ENCODE data around the gene TPBGL. TPM values are rescaled to one million over a fixed set of nuclear protein-coding genes. Genes with fewer than 3 reads are reported as not detected.
A peak's percentile ranks its signal among the peaks of the same experiment; 100 is the strongest.

Gene TPBGL
- total and polyA plus RNA-seq, 3 donors from 2014 or later, result 8.1 to 15.4 (median 10.0) TPM

DNA sequence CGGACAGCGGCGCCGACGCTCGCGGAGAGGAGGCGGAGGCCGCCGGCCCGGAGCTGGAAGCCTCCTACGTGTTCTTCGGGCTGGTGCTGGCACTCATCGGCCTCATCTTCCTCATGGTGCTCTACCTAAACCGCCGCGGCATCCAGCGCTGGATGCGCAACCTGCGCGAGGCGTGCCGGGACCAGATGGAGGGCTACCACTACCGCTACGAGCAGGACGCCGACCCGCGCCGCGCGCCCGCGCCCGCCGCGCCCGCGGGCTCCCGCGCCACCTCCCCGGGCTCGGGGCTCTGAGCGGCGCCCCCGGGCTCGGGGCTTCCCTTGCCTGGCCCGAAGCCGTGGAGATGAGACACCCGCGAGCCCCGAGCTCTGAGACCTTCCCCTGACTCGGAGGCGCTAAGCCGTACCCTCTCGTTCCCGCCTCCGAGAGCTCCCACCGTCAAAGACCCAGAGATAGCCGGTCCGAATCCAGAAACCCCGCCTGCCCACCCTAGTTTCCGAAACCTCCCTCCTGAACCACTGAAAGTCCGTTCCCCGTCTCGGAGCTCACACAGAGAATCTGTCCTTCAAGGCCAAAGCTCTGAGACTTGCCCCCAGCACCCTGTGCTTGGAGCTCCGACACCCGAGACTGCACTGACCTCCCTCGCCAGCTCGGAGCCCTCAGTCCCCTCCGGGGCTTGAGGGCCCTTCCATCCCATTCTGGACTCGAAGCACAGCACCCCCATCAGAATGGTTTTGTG lies 1.5 kb downstream of the TPBGL start:
- Histone ChIP-seq H3K4me1 (no peaks in the 10 kb centered on the region), H3K27ac (peak overlapping the region in 1 of 2 donors; percentile 79), H3K27me3 (no peaks in the 10 kb centered on the region), H3K9me3 (no peaks in the 10 kb centered on the region), H3K36me3 (ENCODE audit: low read depth, missing control alignments) (no peaks in the 10 kb centered on the region), H3K4me3 (peak overlapping the region; percentile 47 to 57)
- WGBS, 2 donors, result 5 to 11% methylated on average over 12 to 47 of the region's 72 CpGs
- TF ChIP-seq CTCF (IDR thresholded peaks at IDR 0.05), result no peak
- TF ChIP-seq POLR2A (IDR thresholded peaks at IDR 0.05), result no peak
- DNase-seq, result no peak
- intact Hi-C loops (cut with DNase I; ENCODE audit: low total_unique reads), result loop anchor here (5.0 to 10.0 kb wide), 3 partner anchors 100 to 297 kb away; partner anchors contain the start of genes SPCS2 and XRRA1

GRCh38 chr11:75242722-75243600 lies 2.4 kb downstream of the TPBGL start:
- 54 to 73% methylated on average over 13 to 16 of the region's 16 CpGs for WGBS, 2 donors
- DNase-seq, result peak; percentile 9
- H3K4me3 ChIP-seq, result peak overlapping the region in 1 of 2 donors; percentile 47
- H3K27me3 ChIP-seq, result no peaks in the 10 kb centered on the region
- H3K9me3 ChIP-seq, result no peaks in the 10 kb centered on the region
- H3K4me1 ChIP-seq, result no peaks in the 10 kb centered on the region
- H3K36me3 ChIP-seq (ENCODE audit: low read depth, missing control alignments), result no peaks in the 10 kb centered on the region
- intact Hi-C loops (cut with DNase I; ENCODE audit: low total_unique reads), result loop anchor here (5.0 to 10.0 kb wide), 3 partner anchors 101 to 298 kb away; partner anchors contain the start of genes SPCS2 and XRRA1
- no peak for TF ChIP-seq CTCF (IDR thresholded peaks at IDR 0.05)
- no peak overlapping the region for H3K27ac ChIP-seq

DNA sequence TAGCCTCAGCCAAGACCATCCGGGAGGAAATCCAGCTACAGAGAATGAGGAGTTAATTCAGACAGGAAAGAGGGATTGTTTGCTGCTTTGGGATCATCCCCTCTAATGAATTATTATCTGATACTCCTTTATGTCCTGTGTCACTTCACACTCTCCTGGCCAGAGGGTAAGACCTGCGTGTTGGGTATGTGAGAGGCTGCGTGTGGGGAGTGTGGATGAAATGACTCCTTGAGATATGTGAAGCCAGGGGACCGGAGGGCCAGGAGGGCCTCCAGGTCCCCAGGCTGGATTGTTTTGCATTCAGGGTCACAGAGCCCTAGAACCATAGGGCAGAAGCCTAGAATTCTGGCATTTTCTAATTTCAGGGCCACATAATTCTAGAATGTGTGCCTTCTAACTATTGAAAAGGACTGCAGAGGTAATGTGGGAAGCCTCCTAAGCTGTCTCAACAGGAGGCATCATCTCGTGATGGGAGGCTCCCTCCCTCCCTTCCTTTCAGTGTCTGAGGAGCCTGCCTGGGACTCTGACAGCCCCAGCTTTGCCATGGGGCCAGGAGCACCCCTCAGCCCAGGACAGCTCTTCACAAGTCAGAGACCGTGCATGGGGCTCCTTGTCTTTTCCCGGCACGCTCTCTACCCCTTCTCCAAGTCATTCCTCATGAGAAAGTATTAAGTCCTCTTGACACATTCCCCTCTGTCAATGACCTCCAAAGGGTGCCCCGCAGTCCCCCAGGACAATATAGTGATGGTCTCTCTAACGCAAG lies 3.7 kb downstream of the TPBGL start:
- Histone ChIP-seq H3K27ac (no peak overlapping the region), H3K9me3 (no peaks in the 10 kb centered on the region), H3K4me3 (no peak overlapping the region), H3K27me3 (no peaks in the 10 kb centered on the region), H3K36me3 (ENCODE audit: low read depth, missing control alignments) (no peaks in the 10 kb centered on the region), H3K4me1 (no peaks in the 10 kb centered on the region)
- TF ChIP-seq CTCF (IDR thresholded peaks at IDR 0.05), result no peak
- TF ChIP-seq POLR2A (IDR thresholded peaks at IDR 0.05), result no peak
- WGBS, 2 donors, result 82 to 86% methylated on average over 10 of the region's 10 CpGs
- intact Hi-C loops (cut with DNase I; ENCODE audit: low total_unique reads), result loop anchor here (5.0 to 10.0 kb wide), 3 partner anchors 102 to 299 kb away; partner anchors contain the start of genes SPCS2 and XRRA1
- DNase-seq, result peak; percentile 9

DNA sequence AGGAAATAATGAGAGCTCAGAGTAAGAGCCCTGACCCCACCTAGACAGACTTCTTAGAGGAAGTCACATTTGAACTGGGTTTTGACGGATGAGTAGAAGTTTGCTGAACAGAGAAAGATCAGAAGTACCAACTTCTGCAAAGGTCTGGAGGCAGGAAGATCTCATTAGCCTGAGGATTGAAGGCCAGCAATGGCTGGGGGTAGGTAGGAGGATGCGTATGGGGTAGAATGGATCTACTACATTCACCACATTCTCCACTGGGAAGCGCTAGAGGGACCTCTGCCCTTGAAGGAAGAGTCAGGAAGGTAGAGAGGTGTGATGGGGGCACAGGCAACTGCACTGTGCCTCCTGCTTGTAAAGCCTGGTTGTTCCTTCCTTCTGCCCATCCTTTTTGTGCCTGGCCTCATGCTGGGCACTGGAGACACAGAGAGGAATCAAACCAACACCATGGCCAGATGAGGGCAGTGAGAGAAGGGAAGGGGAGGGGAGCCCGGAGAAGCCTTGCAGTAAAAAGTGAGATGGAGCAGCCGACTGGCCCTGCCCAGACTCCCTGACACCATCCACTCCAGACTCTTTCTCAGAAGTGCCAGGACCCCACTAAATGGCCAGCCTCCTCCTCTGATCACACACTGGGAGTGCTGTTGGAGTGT lies 4.9 kb downstream of the TPBGL start:
- Histone ChIP-seq H3K4me3 (no peak overlapping the region), H3K27ac (no peak overlapping the region), H3K4me1 (no peaks in the 10 kb centered on the region), H3K9me3 (no peaks in the 10 kb centered on the region), H3K36me3 (ENCODE audit: low read depth, missing control alignments) (no peaks in the 10 kb centered on the region), H3K27me3 (no peaks in the 10 kb centered on the region)
- 81 to 82% methylated on average over 5 of the region's 5 CpGs for WGBS, 2 donors
- TF ChIP-seq POLR2A (IDR thresholded peaks at IDR 0.05) (no peak), CTCF (IDR thresholded peaks at IDR 0.05) (no peak)
- intact Hi-C loops (cut with DNase I; ENCODE audit: low total_unique reads), result loop anchor here (10.0 kb wide), 2 partner anchors 221 to 301 kb away; partner anchors contain the start of genes SPCS2 and XRRA1
- peak; percentile 8 for DNase-seq

Measured in testis (tissue), 3 donors.